DMS114 treated with DMSO at 0.1 percent for 48 hours (cell line): ENCODE measurements around the gene OVCH1.
"Not testable (repeated sequence)": the region's sequence is repeated elsewhere in the genome, so short reads cannot be mapped to it uniquely, and the experiment has no call there.

Experiments
- DNase-seq: peaks from one replicate; lab custom pipeline; 2025; ENCODE audit not compliant: unreplicated experiment; lab: John Stamatoyannopoulos, UW

The OVCH1 gene

GRCh38 chr12:29499235-29499634 is 1.7 kb upstream of the OVCH1 start:
- no peak for DNase-seq

GRCh38 chr12:29492891-29493290 is 4.6 kb downstream of the OVCH1 start:
- no peak for DNase-seq

- DNase-seq, result no peak
Observed at GRCh38 chr12:29486972-29487371, 10.5 kb downstream of the OVCH1 start.

- no peak for DNase-seq
Observed at GRCh38 chr12:29463198-29463597, 34.3 kb downstream of the OVCH1 start.

GRCh38 chr12:29460082-29460481 is 37.4 kb downstream of the OVCH1 start:
- no peak for DNase-seq

GRCh38 chr12:29455087-29455486 is 42.4 kb downstream of the OVCH1 start:
- no peak for DNase-seq

GRCh38 chr12:29451888-29452287 is 45.6 kb downstream of the OVCH1 start:
- no peak for DNase-seq

GRCh38 chr12:29448157-29448556 is 49.3 kb downstream of the OVCH1 start:
- no peak for DNase-seq

- DNase-seq, result no peak
Observed at GRCh38 chr12:29447285-29447975, 50.1 kb downstream of the OVCH1 start.

GRCh38 chr12:29439506-29439905 is 58.0 kb downstream of the OVCH1 start:
- no peak for DNase-seq

- DNase-seq, result no peak
Observed at GRCh38 chr12:29438752-29439408, 58.6 kb downstream of the OVCH1 start.

GRCh38 chr12:29437575-29437974 is 59.9 kb downstream of the OVCH1 start:
- DNase-seq, result no peak

GRCh38 chr12:29436815-29437214 is 60.7 kb downstream of the OVCH1 start:
- DNase-seq, result not testable (repeated sequence)

- no peak for DNase-seq
Observed at GRCh38 chr12:29431513-29431912, 66.0 kb downstream of the OVCH1 start.

GRCh38 chr12:29430716-29431044 is 66.8 kb downstream of the OVCH1 start:
- DNase-seq, result no peak

GRCh38 chr12:29429999-29430715 is 67.3 kb downstream of the OVCH1 start:
- DNase-seq, result no peak

- no peak for DNase-seq
Observed at GRCh38 chr12:29428633-29429032, 68.9 kb downstream of the OVCH1 start.

GRCh38 chr12:29427964-29428363 is 69.5 kb downstream of the OVCH1 start:
- no peak for DNase-seq

- no peak for DNase-seq
Observed at GRCh38 chr12:29426498-29426897, 71.0 kb downstream of the OVCH1 start.

GRCh38 chr12:29425722-29426121 is 71.8 kb downstream of the OVCH1 start:
- no peak for DNase-seq

GRCh38 chr12:29416748-29417147 is 80.7 kb downstream of the OVCH1 start:
- DNase-seq, result no peak

- DNase-seq, result no peak
Observed at GRCh38 chr12:29415111-29415510, 82.4 kb downstream of the OVCH1 start.
